T-helper 2 cell treated with Interferon-gamma antibody and Interleukin-4, amounts not matched to agents 100 ng/mL and 5 ng/mL, for 36 hours (primary cell): ENCODE data around the gene SNX20. TPM values are rescaled to one million over a fixed set of nuclear protein-coding genes. Genes with fewer than 3 reads are reported as not detected.

Experiments
- intact Hi-C: fragments of 100-400 bp; cut with micrococcal nuclease; formaldehyde crosslinking; loops from one replicate; pipeline ENCODE4 v1.15.1; 2023
- total RNA-seq: library from RNA; stranded (reverse); gene quantifications from 2 replicates; pipeline ENCODE4 v1.2.3, GENCODE V29; 2022

SNX20 gene
- total RNA-seq, 1 donor from 2014 or later, result 69.7 TPM

GRCh38 chr16:50665128-50665878, 15.8 kb downstream of the SNX20 start:
- intact Hi-C loops, result loop anchor here (1.0 to 5.0 kb wide), 6 partner anchors 118 to 638 kb away; partner anchors contain the start of genes BRD7, CNEP1R1 and NKD1

GRCh38 chr16:50664270-50664669, 16.8 kb downstream of the SNX20 start:
- intact Hi-C loops, result loop anchor here (2.0 kb wide), 1 partner anchor 449 kb away; no protein-coding TSS in a partner anchor

GRCh38 chr16:50662306-50662940, 18.7 kb downstream of the SNX20 start:
- intact Hi-C loops, result no loop called here

GRCh38 chr16:50659806-50660205, 21.3 kb downstream of the SNX20 start:
- intact Hi-C loops, result no loop called here

- intact Hi-C loops, result no loop called here
Measured at GRCh38 chr16:50657241-50657640, 23.9 kb downstream of the SNX20 start.

GRCh38 chr16:50655558-50656055, 25.5 kb downstream of the SNX20 start:
- intact Hi-C loops, result no loop called here

GRCh38 chr16:50653633-50654519, 27.2 kb downstream of the SNX20 start:
- intact Hi-C loops, result no loop called here

GRCh38 chr16:50652836-50653425, 28.2 kb downstream of the SNX20 start:
- intact Hi-C loops, result no loop called here

GRCh38 chr16:50651835-50652438, 29.2 kb downstream of the SNX20 start:
- intact Hi-C loops, result no loop called here

GRCh38 chr16:50646345-50646744, 34.8 kb downstream of the SNX20 start:
- intact Hi-C loops, result no loop called here

- intact Hi-C loops, result no loop called here
Measured at GRCh38 chr16:50645563-50646220, 35.4 kb downstream of the SNX20 start.

- intact Hi-C loops, result no loop called here
Measured at GRCh38 chr16:50644729-50645128, 36.4 kb downstream of the SNX20 start.

GRCh38 chr16:50644245-50644644, 36.9 kb downstream of the SNX20 start:
- intact Hi-C loops, result no loop called here

- intact Hi-C loops, result no loop called here
Measured at GRCh38 chr16:50643192-50643591, 37.9 kb downstream of the SNX20 start.

- intact Hi-C loops, result no loop called here
Measured at GRCh38 chr16:50642349-50642748, 38.8 kb downstream of the SNX20 start.

- intact Hi-C loops, result no loop called here
Measured at GRCh38 chr16:50641818-50642187, 39.3 kb downstream of the SNX20 start.

- intact Hi-C loops, result no loop called here
Measured at GRCh38 chr16:50640919-50641817, 39.9 kb downstream of the SNX20 start.

- intact Hi-C loops, result no loop called here
Measured at GRCh38 chr16:50640391-50640790, 40.7 kb downstream of the SNX20 start.
